ENCODE data around the gene OR5J2.
"Not testable (repeated sequence)": the region's sequence is repeated elsewhere in the genome, so short reads cannot be mapped to it uniquely, and the experiment has no call there.

The OR5J2 gene

DNA sequence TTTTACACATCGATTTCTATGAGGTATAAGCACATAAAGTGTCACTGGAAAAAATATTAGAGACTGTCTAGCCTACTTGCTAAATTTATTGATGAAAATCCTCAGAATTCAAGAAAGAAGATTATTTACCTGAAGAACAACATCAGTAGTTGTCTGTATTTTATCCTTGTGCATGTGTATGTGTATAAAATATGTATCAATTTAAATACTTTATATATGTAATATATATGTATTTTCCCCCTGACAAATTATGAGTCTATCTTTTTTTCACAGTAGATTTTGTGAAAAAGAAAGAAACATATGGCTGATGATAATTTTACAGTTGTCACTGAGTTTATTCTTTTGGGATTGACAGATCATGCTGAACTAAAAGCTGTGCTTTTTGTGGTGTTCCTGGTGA lies at the start of gene OR5J2:
Gene OR5J2, plus strand, starts transcription at position 301 of the 400 bp plus-strand sequence. Its CDS starts 0 bp downstream, at position 301.
- no peak for DNase-seq

GRCh38 chr11:56140151-56140661 lies 36.2 kb upstream of the OR5J2 start, which contains the start of gene OR8J3:
TSS of gene OR8J3 (minus strand) at chr11:56140201. CDS start at chr11:56137718, 2,483 bp downstream.
- no peak for DNase-seq

- not testable (repeated sequence) for DNase-seq
Observed at GRCh38 chr11:56143681-56144080, 32.7 kb upstream of the OR5J2 start.

GRCh38 chr11:56151376-56151775 lies 25.0 kb upstream of the OR5J2 start:
- no peak for DNase-seq

DNA sequence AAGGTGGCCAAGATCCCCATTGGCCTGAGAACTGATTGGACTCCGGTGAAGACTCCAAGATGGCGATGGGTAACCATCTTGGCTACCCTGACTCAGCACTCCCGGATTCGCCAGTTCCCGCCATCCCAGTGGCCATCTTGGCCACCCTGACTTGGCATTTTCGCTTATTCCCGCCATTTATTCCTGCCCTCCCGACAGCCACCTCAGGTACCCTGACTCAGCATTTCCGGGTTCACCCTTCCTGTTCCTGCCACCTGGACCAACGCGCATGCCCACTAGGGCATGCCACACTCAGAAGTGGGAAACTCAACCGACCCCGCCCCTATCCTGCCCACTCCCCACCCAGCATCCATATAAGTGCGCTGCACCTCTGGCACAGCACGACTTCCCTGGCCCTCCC lies 24.1 kb upstream of the OR5J2 start:
- DNase-seq = no peak

GRCh38 chr11:56160217-56160616 lies 16.2 kb upstream of the OR5J2 start, which contains the start of gene OR8K5:
TSS of gene OR8K5 (minus strand) at chr11:56160317. CDS start at chr11:56160317, 0 bp downstream.
- no peak for DNase-seq

GRCh38 chr11:56163804-56164203 lies 12.6 kb upstream of the OR5J2 start:
- DNase-seq = no peak

GRCh38 chr11:56172256-56172830 lies 4.1 kb upstream of the OR5J2 start:
- no peak for DNase-seq

GRCh38 chr11:56183459-56183858 lies 7.0 kb downstream of the OR5J2 start:
- no peak for DNase-seq

DNA sequence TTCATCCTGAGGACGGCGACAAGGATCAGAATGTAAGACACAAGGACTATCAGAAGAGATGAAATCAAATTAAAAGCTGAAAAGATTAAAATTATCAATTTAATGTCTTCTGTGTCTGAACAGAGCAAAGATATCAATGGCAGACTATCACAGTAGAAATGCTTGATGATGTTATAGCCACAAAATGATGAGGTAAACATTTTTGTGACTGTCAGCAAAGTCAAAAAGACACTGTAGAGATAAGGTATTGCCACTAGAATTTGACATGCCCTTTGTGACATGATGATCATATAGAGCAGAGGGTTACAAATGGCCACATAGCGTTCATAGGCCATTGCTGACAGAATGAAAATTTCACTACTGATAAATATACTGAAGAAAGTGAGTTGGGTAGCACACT lies 12.2 kb downstream of the OR5J2 start:
- no peak for DNase-seq

GRCh38 chr11:56196705-56197104 lies 20.3 kb downstream of the OR5J2 start:
- DNase-seq = no peak

DNA sequence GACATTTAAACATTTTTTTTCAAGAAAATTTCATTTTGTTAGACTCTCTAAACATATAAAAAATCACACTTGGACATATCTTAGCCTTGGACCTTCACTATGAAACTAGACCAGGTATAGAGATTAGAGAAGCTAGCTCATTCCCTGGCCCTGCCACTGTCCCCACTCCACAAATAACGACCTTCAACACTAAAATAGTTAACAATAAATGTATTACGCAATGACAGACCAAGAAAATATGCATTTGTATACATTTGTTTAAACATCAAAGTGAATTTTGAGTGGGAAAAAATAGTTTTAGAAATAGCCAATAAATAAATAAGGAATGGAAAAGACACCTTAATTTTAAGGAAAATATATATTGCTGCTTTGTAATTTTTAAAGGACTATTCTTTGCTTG lies 20.9 kb downstream of the OR5J2 start:
- no peak for DNase-seq

GRCh38 chr11:56207790-56208189 lies 31.4 kb downstream of the OR5J2 start:
- no peak for DNase-seq

- DNase-seq = no peak
Observed at GRCh38 chr11:56214537-56214936, 38.1 kb downstream of the OR5J2 start.

- not testable (repeated sequence) for DNase-seq
Observed at GRCh38 chr11:56219735-56220134, 43.3 kb downstream of the OR5J2 start.

All from activated CD4-positive, alpha-beta T cell treated with anti-CD3 and anti-CD28 coated beads, Interleukin-2, amount 50 U/mL, for 16 hours (primary cell).